ENCODE measurements around the gene GABRR2.
A peak's percentile ranks its signal among the peaks of the same experiment; 100 is the strongest.

The GABRR2 gene

GRCh38 chr6:89297695-89298351 lies 17.3 kb downstream of the GABRR2 start (continued):
- TF ChIP-seq ZNF704 (tag by site-specific recombination; IDR thresholded peaks at IDR 0.05) (no peak), ZNF561 (tag by site-specific recombination; IDR thresholded peaks at IDR 0.05; ENCODE audit: borderline replicate concordance) (no peak), ZNF560 (tag by site-specific recombination; IDR thresholded peaks at IDR 0.05; ENCODE audit: borderline replicate concordance) (no peak), ZNF449 (tag by site-specific recombination; IDR thresholded peaks at IDR 0.05) (no peak), HOXC10 (CRISPR knock-in tag; IDR thresholded peaks at IDR 0.05) (no peak), ZNF169 (tag by site-specific recombination; IDR thresholded peaks at IDR 0.05) (no peak), ZNF138 (tag by site-specific recombination; IDR thresholded peaks at IDR 0.05; ENCODE audit: borderline replicate concordance) (no peak), ZNF830 (tag by site-specific recombination; IDR thresholded peaks at IDR 0.05; ENCODE audit: low read depth) (no peak), WT1 (tag by site-specific recombination; IDR thresholded peaks at IDR 0.05) (peak; percentile 77), ZNF670 (tag by site-specific recombination; IDR thresholded peaks at IDR 0.05; ENCODE audit: low read depth) (no peak), ZSCAN4 (tag by site-specific recombination; IDR thresholded peaks at IDR 0.05) (no peak), TSHZ1 (tag by site-specific recombination; IDR thresholded peaks at IDR 0.05; ENCODE audit: borderline replicate concordance) (peak; percentile 94), ZNF558 (tag by site-specific recombination; IDR thresholded peaks at IDR 0.05) (no peak), ZNF626 (tag by site-specific recombination; IDR thresholded peaks at IDR 0.05) (0 out of 2 replicates have a peak, but pooled peaks have one; percentile 38), ZNF501 (tag by site-specific recombination; IDR thresholded peaks at IDR 0.05) (0 out of 2 replicates have a peak, but pooled peaks have one; percentile 16), ZNF121 (tag by site-specific recombination; IDR thresholded peaks at IDR 0.05) (no peak), ZNF140 (tag by site-specific recombination; IDR thresholded peaks at IDR 0.05) (no peak), ZFP41 (tag by site-specific recombination; IDR thresholded peaks at IDR 0.05; ENCODE audit: borderline replicate concordance) (no peak), YY1 (tag by site-specific recombination; IDR thresholded peaks at IDR 0.05) (no peak), ZNF658 (tag by site-specific recombination; IDR thresholded peaks at IDR 0.05) (no peak), ZNF580 (tag by site-specific recombination; IDR thresholded peaks at IDR 0.05) (0 out of 2 replicates have a peak, but pooled peaks have one; percentile 48), ZSCAN5A (tag by site-specific recombination; IDR thresholded peaks at IDR 0.05) (no peak), ZNF354C (tag by site-specific recombination; IDR thresholded peaks at IDR 0.05; ENCODE audit: borderline replicate concordance, low read depth) (no peak), BCL11A (tag by site-specific recombination; IDR thresholded peaks at IDR 0.05; ENCODE audit: low read depth) (0 out of 2 replicates have a peak, but pooled peaks have one; percentile 20), BCL6B (tag by site-specific recombination; IDR thresholded peaks at IDR 0.05) (no peak), ZNF26 (tag by site-specific recombination; IDR thresholded peaks at IDR 0.05) (no peak), ZNF521 (tag by site-specific recombination; IDR thresholded peaks at IDR 0.05) (no peak), SCRT2 (tag by site-specific recombination; IDR thresholded peaks at IDR 0.05) (peak; percentile 84)
